ENCODE results near the gene OGDH. TPM values are rescaled to one million over a fixed set of nuclear protein-coding genes. Genes with fewer than 3 reads are reported as not detected.

OGDH gene
- total and polyA plus RNA-seq, 2 of the 13 experiments (the other 11 are each of a cell fraction or from before 2014, with no cell fraction given) = 17.4 to 25.4 TPM

GRCh38 chr7:44709945-44710596 is 103.6 kb downstream of the OGDH start:
- CTCF ChIA-PET (ENCODE audit: low intra/inter-chr PET ratio, low total read pairs) = no interaction called here
- H2AFZ ChIP-seq (ENCODE audit: low read length) = no peak overlapping the region
- DNase-seq (ENCODE audit: low spot score) (no peak), ATAC-seq (no peak), FAIRE-seq (no peak)
- H3K4me1 ChIP-seq (ENCODE audit: insufficient read depth, low read length) = peaks cover 38% of the 10 kb centered on the region
- BruUV-seq (replicated peaks) = no TSS peak
- H3K9ac ChIP-seq (ENCODE audit: insufficient read depth, low read depth, low read length) = no peak overlapping the region
- H3K27ac ChIP-seq (ENCODE audit: extremely low read length, insufficient read depth, low read length) = no peak overlapping the region
- in situ Hi-C loops (cut with HindIII; ENCODE audit: extremely low pct_ligation_motif_present, low pct_unique_long_range_greater_than_20kb) = no loop called here
- H3K4me2 ChIP-seq (ENCODE audit: low read depth, low read length) = no peak overlapping the region
- H3K36me3 ChIP-seq (replicated peaks in 1 of 2; ENCODE audit: control insufficient read depth in 1 of 2, insufficient read depth in 2 of 2, low read length in 2 of 2) = peaks cover 4 to 12% of the 10 kb centered on the region in 2 experiments; a peak in 2 of 5 replicates
- no peaks in the 10 kb centered on the region for H4K20me1 ChIP-seq (ENCODE audit: insufficient read depth, low read length)
- H3K9me3 ChIP-seq (ENCODE audit: low read length) = no peaks in the 10 kb centered on the region
- H3K4me3 ChIP-seq (replicated peaks in 1 of 3; ENCODE audit: insufficient read depth in 1 of 3, low read depth in 2 of 3, low read length in 3 of 3) = no peak overlapping the region
- intact Hi-C loops (cut with micrococcal nuclease; ENCODE audit: unreplicated experiment) = no loop called here
- WGBS (ENCODE audit: low lambda C conversion rate) = 96% methylated on average over 8 of the region's 10 CpGs
- no peaks in the 10 kb centered on the region for H3K27me3 ChIP-seq (ENCODE audit: control insufficient read depth in 1 of 2, insufficient read depth in 2 of 2, low read length in 2 of 2)
- 0 out of 2 replicates have a peak, but pooled peaks have one; percentile 1 for TF ChIP-seq BHLHE40 (IDR thresholded peaks at IDR 0.05; ENCODE audit: low read length)
- no peak for TF ChIP-seq HDAC2 (CRISPR knock-in tag; IDR thresholded peaks at IDR 0.05)
- TF ChIP-seq MLLT10 (CRISPR knock-in tag; IDR thresholded peaks at IDR 0.05) = no peak
- TF ChIP-seq GABPA (IDR thresholded peaks at IDR 0.05; ENCODE audit: low read depth, low read length) = no peak
- TF ChIP-seq GABPA (CRISPR knock-in tag; IDR thresholded peaks at IDR 0.05; ENCODE audit: low read depth) = no peak
- TF ChIP-seq RNF2 (conservative IDR thresholded peaks at IDR 0.05; ENCODE audit: low read depth) = no peak
- TF ChIP-seq YY1 (IDR thresholded peaks at IDR 0.05; ENCODE audit: insufficient read depth, insufficient replicate concordance, low read depth, low read length) = no peak
- no peak for TF ChIP-seq BATF2 (CRISPR knock-in tag; IDR thresholded peaks at IDR 0.05)
- TF ChIP-seq ZNF253 (CRISPR knock-in tag; IDR thresholded peaks at IDR 0.05; ENCODE audit: borderline replicate concordance) = no peak
- POLR2A ChIA-PET = interaction anchor here (0.7 to 1.2 kb wide), 3 partner anchors 14 to 128 kb away, joined by 3 to 6 read pairs (median 3); partner anchors contain the start of gene TMED4
- H3K79me2 ChIP-seq (ENCODE audit: insufficient read depth, low read length) = no peaks in the 10 kb centered on the region
